Stimulated activated CD4-positive, alpha-beta T cell treated with anti-CD3 and anti-CD28 coated beads, TNF-alpha, amount 100 ng/mL, for 4 hours (primary cell): ENCODE data around the gene ABCG8.

Experiments used
- DNase-seq, 3 experiments: peaks; one replicate each; pipeline ENCODE4 v3.0.0-alpha.2; 2020; ENCODE audit warnings: low read depth in 3 of 3

ABCG8 gene

DNA sequence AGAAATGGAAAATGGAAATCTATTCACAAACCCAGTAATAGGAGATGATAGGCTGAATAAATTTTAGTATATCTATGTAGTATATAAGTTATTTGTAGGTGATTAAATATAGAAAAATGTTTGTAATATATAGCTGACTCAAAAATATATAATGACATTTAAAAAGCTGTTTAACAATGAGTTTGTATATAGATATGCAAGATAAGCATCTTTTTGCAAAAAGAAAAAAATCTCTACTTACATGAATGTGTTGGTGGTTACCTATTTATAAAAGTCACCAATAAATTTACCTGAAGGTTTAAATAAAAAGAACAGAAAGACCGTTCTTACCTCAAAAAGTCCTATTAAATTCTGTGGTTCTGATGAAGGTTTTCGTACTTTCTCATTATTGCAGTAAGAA, 85.7 kb downstream of the ABCG8 start:
- DNase-seq, result no peak

DNA sequence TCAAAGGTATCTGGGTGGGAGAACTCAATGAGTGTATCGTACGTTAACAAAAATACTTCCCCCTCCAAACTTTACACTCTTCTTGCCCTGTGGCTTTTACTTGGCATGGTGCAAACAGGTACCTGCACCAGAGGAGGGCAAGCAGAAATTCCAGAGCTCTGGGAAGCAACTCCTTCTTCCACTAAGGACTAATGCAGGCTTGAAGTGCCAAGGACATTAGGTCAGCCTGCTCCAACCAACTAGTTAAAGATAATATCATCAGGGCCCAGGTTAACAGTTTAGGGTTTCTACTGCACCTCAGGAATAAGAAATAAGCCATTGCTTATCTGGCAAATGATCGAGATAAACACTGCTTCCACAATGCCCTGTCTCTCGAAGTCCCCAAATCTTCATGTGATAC, 86.7 kb downstream of the ABCG8 start:
- DNase-seq, result no peak

DNA sequence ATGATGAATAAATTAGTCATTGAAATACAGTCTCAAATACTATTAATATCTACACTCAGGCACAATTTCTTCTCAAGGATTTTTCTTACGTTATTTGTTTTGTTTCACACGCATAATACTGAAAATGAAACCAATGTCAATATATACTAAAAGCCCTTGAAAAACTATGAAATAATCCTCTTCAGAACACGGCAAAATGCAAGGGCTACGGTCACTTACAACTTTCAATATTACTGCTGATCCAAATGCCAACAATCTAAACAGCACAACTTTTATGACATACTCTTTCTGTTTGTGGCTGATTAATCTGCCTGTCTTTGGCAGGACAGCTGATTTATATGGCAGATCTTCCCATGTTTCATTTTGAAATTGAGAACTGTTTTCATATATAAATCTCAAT, 88.7 kb downstream of the ABCG8 start:
- DNase-seq, result no peak

DNA sequence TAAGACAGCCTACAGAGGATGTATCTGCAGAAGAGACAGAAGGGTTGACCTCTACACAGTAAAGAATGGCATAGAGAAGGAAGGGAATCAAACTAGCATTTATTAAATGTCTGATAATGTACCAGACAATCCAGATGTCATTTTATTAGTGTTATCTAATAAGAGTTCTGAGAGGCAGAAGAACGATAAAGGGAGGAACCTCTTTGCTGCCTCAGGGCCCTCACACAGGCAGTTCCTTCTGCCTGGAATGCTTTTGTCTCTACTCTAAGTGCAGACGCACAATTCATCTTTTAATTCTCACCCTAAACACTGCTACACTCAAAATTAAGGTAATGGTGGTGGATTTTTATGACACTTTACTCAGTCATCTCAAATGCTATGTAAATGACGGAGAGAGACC, 92.5 kb downstream of the ABCG8 start:
- DNase-seq, result no peak
